H9 (cell line): ENCODE results near the gene BLOC1S1. TPM values are rescaled to one million over a fixed set of nuclear protein-coding genes. Genes with fewer than 3 reads are reported as not detected.
A peak's percentile ranks its signal among the peaks of the same experiment; 100 is the strongest.

Experiments
- DNase-seq: peaks from one replicate; pipeline ENCODE4 v3.0.0-alpha.2; 2017
- H2AFZ ChIP-seq: one replicate; pipeline ENCODE4 v1.6.1; 2013; ENCODE audit warnings: mild to moderate bottlenecking, low read length, control low read depth, moderate library complexity
- H2AK5ac ChIP-seq: 2 replicates; pipeline ENCODE4 v1.6.1; 2013; ENCODE audit warnings: low read length, control low read depth, mixed read lengths; ENCODE audit not compliant: insufficient read length
- H2BK120ac ChIP-seq: one replicate; pipeline ENCODE4 v1.6.1; 2013; ENCODE audit warnings: low read depth, mild to moderate bottlenecking, low read length, control low read depth, inconsistent platforms; ENCODE audit not compliant: poor library complexity, severe bottlenecking
- H2BK12ac ChIP-seq: 2 replicates; pipeline ENCODE4 v1.6.1; 2013; ENCODE audit warnings: low read length, control low read depth, mixed read lengths, low read depth; ENCODE audit not compliant: insufficient read length
- H2BK15ac ChIP-seq: 2 replicates; pipeline ENCODE4 v1.6.1; 2013; ENCODE audit warnings: low read depth, low read length, control low read depth
- H2BK20ac ChIP-seq: one replicate; pipeline ENCODE4 v1.6.1; 2013; ENCODE audit warnings: low read depth, mild to moderate bottlenecking, low read length, control low read depth, inconsistent platforms; ENCODE audit not compliant: poor library complexity, severe bottlenecking
- H2BK5ac ChIP-seq: 2 replicates; pipeline ENCODE4 v1.6.1; 2013; ENCODE audit warnings: low read length, control low read depth, mixed read lengths; ENCODE audit not compliant: insufficient read length
- H3K14ac ChIP-seq: 2 replicates; pipeline ENCODE4 v1.6.1; 2013; ENCODE audit warnings: low read length, control low read depth; ENCODE audit not compliant: insufficient read depth
- H3K18ac ChIP-seq: 2 replicates; pipeline ENCODE4 v1.6.1; 2013; ENCODE audit warnings: low read depth, mild to moderate bottlenecking, mixed read lengths, low read length, control low read depth; ENCODE audit not compliant: insufficient read length
- H3K23ac ChIP-seq: 2 replicates; pipeline ENCODE4 v1.6.1; 2013; ENCODE audit warnings: low read length, control low read depth, mixed read lengths, low read depth; ENCODE audit not compliant: insufficient read length
- H3K23me2 ChIP-seq: 2 replicates; pipeline ENCODE4 v1.6.1; 2013; ENCODE audit warnings: low read depth, mild to moderate bottlenecking, mixed read lengths, low read length, control low read depth; ENCODE audit not compliant: insufficient read length, poor library complexity, severe bottlenecking
- H3K27ac ChIP-seq: 2 replicates; pipeline ENCODE4 v1.5.1; 2013; ENCODE audit warnings: low read length, control low read depth, mixed read lengths, low read depth; ENCODE audit not compliant: insufficient read length
- H3K27me3 ChIP-seq: 2 replicates; pipeline ENCODE4 v1.6.1; 2013; ENCODE audit warnings: low read length, control low read depth, inconsistent platforms; ENCODE audit not compliant: insufficient read depth
- H3K4ac ChIP-seq: 2 replicates; pipeline ENCODE4 v1.6.1; 2013; ENCODE audit warnings: low read depth, mild to moderate bottlenecking, control low read depth, inconsistent platforms, low read length, moderate library complexity
- H3K4me1 ChIP-seq: 2 replicates; pipeline ENCODE4 v1.6.1; 2013; ENCODE audit warnings: low read length, control low read depth, inconsistent platforms; ENCODE audit not compliant: insufficient read depth
- H3K4me2 ChIP-seq: 2 replicates; pipeline ENCODE4 v1.6.1; 2013; ENCODE audit warnings: low read length, control low read depth, mixed read lengths; ENCODE audit not compliant: insufficient read length, insufficient read depth
- H3K56ac ChIP-seq: 2 replicates; pipeline ENCODE4 v1.6.1; 2013; ENCODE audit warnings: low read depth, mild to moderate bottlenecking, mixed read lengths, low read length, control low read depth; ENCODE audit not compliant: insufficient read length
- H3K79me1 ChIP-seq: 2 replicates; pipeline ENCODE4 v1.6.1; 2013; ENCODE audit warnings: low read depth, mild to moderate bottlenecking, moderate library complexity, low read length, control low read depth, inconsistent platforms; ENCODE audit not compliant: insufficient read depth, poor library complexity, severe bottlenecking
- H3K79me2 ChIP-seq: 2 replicates; pipeline ENCODE4 v1.6.1; 2013; ENCODE audit warnings: low read length, control low read depth, inconsistent platforms; ENCODE audit not compliant: insufficient read depth
- H3K9ac ChIP-seq: 2 replicates; pipeline ENCODE4 v1.6.1; 2013; ENCODE audit warnings: low read length, control low read depth, mixed read lengths; ENCODE audit not compliant: insufficient read length; ENCODE audit errors: extremely low read depth
- H3K9me3 ChIP-seq: one replicate; pipeline ENCODE4 v1.6.1; 2013; ENCODE audit warnings: low read depth, low read length, inconsistent platforms; ENCODE audit not compliant: control insufficient read depth
- H3T11ph ChIP-seq: one replicate; pipeline ENCODE4 v1.6.1; 2013; ENCODE audit warnings: mild to moderate bottlenecking, low read length, control low read depth, inconsistent platforms
- H4K20me1 ChIP-seq: one replicate; pipeline ENCODE4 v1.6.1; 2013; ENCODE audit not compliant: control insufficient read depth, insufficient read length, insufficient read depth
- H4K5ac ChIP-seq: 2 replicates; pipeline ENCODE4 v1.6.1; 2013; ENCODE audit warnings: low read depth, mild to moderate bottlenecking, mixed read lengths, low read length, control low read depth; ENCODE audit not compliant: insufficient read length
- H4K8ac ChIP-seq: replicated peaks from 2 replicates; pipeline ENCODE4 v1.6.1; 2013; ENCODE audit warnings: low read length, control low read depth, mixed read lengths, low read depth; ENCODE audit not compliant: insufficient read length
- H4K91ac ChIP-seq: 2 replicates; pipeline ENCODE4 v1.6.1; 2013; ENCODE audit warnings: low read depth, mild to moderate bottlenecking, moderate library complexity, mixed read lengths, low read length, control low read depth; ENCODE audit not compliant: insufficient read length
- H3K27ac Mint-ChIP-seq, 3 experiments: 2 replicates in 2 of 3; 3 replicates in 1 of 3; pipeline ENCODE4 v1.8.0; 2020 to 2021; ENCODE audit warnings: mixed read lengths in 3 of 3, mild to moderate bottlenecking in 1 of 3, moderate library complexity in 1 of 3
- H3K27me3 Mint-ChIP-seq: 2 replicates; pipeline ENCODE4 v1.8.0; 2021; ENCODE audit warnings: low read depth, mild to moderate bottlenecking, moderate library complexity, mixed read lengths
- H3K36me3 Mint-ChIP-seq, 3 experiments: 2 replicates in 2 of 3; 3 replicates in 1 of 3; pipeline ENCODE4 v1.8.0; 2020 to 2021; ENCODE audit warnings: low read depth in 3 of 3, mixed read lengths in 3 of 3; ENCODE audit not compliant: insufficient read depth in 1 of 3
- H3K4me1 Mint-ChIP-seq, 2 experiments: 2 replicates each; pipeline ENCODE4 v1.8.0; 2020; ENCODE audit warnings: mixed read lengths in 2 of 2
- H3K4me3 Mint-ChIP-seq, 2 experiments: 2 replicates in 1 of 2; 3 replicates in 1 of 2; pipeline ENCODE4 v1.8.0; 2020 to 2021; ENCODE audit warnings: mild to moderate bottlenecking in 2 of 2, mixed read lengths in 2 of 2, moderate library complexity in 1 of 2
- H3K9me3 Mint-ChIP-seq, 2 experiments: 2 replicates in 1 of 2; 3 replicates in 1 of 2; pipeline ENCODE4 v1.8.0; 2020; ENCODE audit warnings: mild to moderate bottlenecking in 2 of 2, mixed read lengths in 2 of 2, moderate library complexity in 1 of 2
- WGBS: extraction: QIAGEN DNeasy Blood & Tissue Kit; methylation state at CpG from one replicate; pipeline ENCODE4 v1.1.7; 2013; ENCODE audit warnings: missing lambda C conversion rate, low lambda C conversion rate, mixed read lengths; ENCODE audit not compliant: insufficient read length; ENCODE audit errors: extremely low coverage; 5-methylcytosine and 5-hydroxymethylcytosine counted together
- total RNA-seq: library from RNA; stranded (reverse); gene quantifications from 2 replicates; pipeline ENCODE4 v1.2.1, GENCODE V29; 2021
- TF ChIP-seq, protein P1 (sequence below): fragments of 200-600 bp; sonication (generic); conservative IDR thresholded peaks from 3 replicates; pipeline ENCODE4 v1.8.0; 2021; ENCODE audit warnings: antibody characterized with exemption, mild to moderate bottlenecking

Gene BLOC1S1
- total RNA-seq, 1 experiment from 2014 or later = 108 TPM

DNA sequence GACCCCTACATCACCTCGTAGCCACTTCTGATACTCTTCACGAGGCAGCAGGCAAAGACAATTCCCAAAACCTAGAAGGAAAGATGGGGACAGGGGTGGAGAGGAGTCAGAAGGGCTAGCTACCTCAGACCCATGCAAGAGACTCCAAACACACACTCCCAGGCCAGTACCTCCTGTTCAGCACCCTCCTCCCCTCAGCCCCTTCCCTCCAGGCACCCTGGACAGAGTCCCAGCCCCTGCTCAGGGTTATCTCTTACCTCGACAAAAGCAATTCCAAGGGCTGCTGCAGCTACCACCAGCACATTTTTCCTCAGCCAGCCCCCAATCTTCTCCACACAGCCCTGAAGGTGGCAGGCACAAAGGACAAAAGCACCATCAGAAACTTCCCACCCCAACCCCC lies 9.7 kb downstream of the BLOC1S1 start:
- no peaks in the 10 kb centered on the region for H4K20me1 ChIP-seq
- peak overlapping the region in 1 of 3 experiments; percentile 62; a peak in 1 of 7 replicates for H3K27ac Mint-ChIP-seq
- no peak overlapping the region for H3K27ac ChIP-seq

More for the DNA sequence above, 9.7 kb downstream of the BLOC1S1 start:
- H3K9me3 ChIP-seq = no peaks in the 10 kb centered on the region
- no peak overlapping the region for H2BK5ac ChIP-seq
- no peak overlapping the region for H2BK15ac ChIP-seq
- H3K4me1 ChIP-seq = peaks cover 3% of the 10 kb centered on the region; the same call in 1 of the 2 replicates
- peaks cover 21 to 46% (median 46%) of the 10 kb centered on the region in 3 experiments; a peak in 6 of 7 replicates for H3K36me3 Mint-ChIP-seq
- no peak overlapping the region for H3K4me2 ChIP-seq
- no peak overlapping the region for H2AK5ac ChIP-seq
- peaks cover 7% of the 10 kb centered on the region; the same call in 1 of the 2 replicates for H3K79me2 ChIP-seq
- peaks cover 7% of the 10 kb centered on the region for H3K79me1 ChIP-seq
- H3K27me3 Mint-ChIP-seq = no peaks in the 10 kb centered on the region; the same call in 1 of the 2 replicates
- peaks cover 29 to 39% of the 10 kb centered on the region in 2 experiments for H3K4me1 Mint-ChIP-seq
- no peak overlapping the region for H3K56ac ChIP-seq
- no peak overlapping the region for H2BK12ac ChIP-seq
- no peak overlapping the region for H3K23ac ChIP-seq
- H4K5ac ChIP-seq = no peak overlapping the region
- no CpG with 5 or more reads among the region's 3 CpGs for WGBS
- H2BK20ac ChIP-seq = no peak overlapping the region
- H3K4me3 Mint-ChIP-seq = no peak overlapping the region
- no peak overlapping the region for H2AFZ ChIP-seq
- no peak overlapping the region for H3K14ac ChIP-seq
- peaks cover 14% of the 10 kb centered on the region for H3K23me2 ChIP-seq
- TF ChIP-seq, protein P1, sequence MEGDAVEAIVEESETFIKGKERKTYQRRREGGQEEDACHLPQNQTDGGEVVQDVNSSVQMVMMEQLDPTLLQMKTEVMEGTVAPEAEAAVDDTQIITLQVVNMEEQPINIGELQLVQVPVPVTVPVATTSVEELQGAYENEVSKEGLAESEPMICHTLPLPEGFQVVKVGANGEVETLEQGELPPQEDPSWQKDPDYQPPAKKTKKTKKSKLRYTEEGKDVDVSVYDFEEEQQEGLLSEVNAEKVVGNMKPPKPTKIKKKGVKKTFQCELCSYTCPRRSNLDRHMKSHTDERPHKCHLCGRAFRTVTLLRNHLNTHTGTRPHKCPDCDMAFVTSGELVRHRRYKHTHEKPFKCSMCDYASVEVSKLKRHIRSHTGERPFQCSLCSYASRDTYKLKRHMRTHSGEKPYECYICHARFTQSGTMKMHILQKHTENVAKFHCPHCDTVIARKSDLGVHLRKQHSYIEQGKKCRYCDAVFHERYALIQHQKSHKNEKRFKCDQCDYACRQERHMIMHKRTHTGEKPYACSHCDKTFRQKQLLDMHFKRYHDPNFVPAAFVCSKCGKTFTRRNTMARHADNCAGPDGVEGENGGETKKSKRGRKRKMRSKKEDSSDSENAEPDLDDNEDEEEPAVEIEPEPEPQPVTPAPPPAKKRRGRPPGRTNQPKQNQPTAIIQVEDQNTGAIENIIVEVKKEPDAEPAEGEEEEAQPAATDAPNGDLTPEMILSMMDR = no peak
- no peak overlapping the region for H3K4ac ChIP-seq
- H4K8ac ChIP-seq = no peak overlapping the region
- H3K18ac ChIP-seq = no peak overlapping the region
- DNase-seq = no peak
- no peak overlapping the region for H4K91ac ChIP-seq
- no peak overlapping the region for H3T11ph ChIP-seq
- H3K27me3 ChIP-seq = no peaks in the 10 kb centered on the region
- H2BK120ac ChIP-seq = no peak overlapping the region
- H3K9me3 Mint-ChIP-seq = no peaks in the 10 kb centered on the region; a peak in 1 of 5 replicates
- H3K9ac ChIP-seq = no peak overlapping the region
